Neural cell (in vitro differentiated cells): ENCODE results near the gene SEPTIN8. TPM values are rescaled to one million over a fixed set of nuclear protein-coding genes. Genes with fewer than 3 reads are reported as not detected.

Experiments used
- H2AFZ ChIP-seq: fragments of 200-600, 300-800 bp; sonication (generic), shearing (Covaris generic); 2 replicates; pipeline ENCODE4 v1.6.0; 2014; ENCODE audit warnings: low read depth, mild to moderate bottlenecking, antibody characterized with exemption, low read length, moderate library complexity
- H3F3A ChIP-seq: fragments of 200-600 bp; shearing (Covaris generic); 2 replicates; pipeline ENCODE4 v1.6.1; 2016; ENCODE audit warnings: mild to moderate bottlenecking, moderate library complexity, mixed read lengths, antibody characterized with exemption, low read length; ENCODE audit not compliant: insufficient read depth, poor library complexity, severe bottlenecking
- H3K27ac ChIP-seq: fragments of 200-600, 300-800 bp; sonication (generic), shearing (Covaris generic); 2 replicates; pipeline ENCODE4 v1.5.1; 2014; ENCODE audit warnings: mild to moderate bottlenecking, low read length, moderate library complexity
- H3K27me3 ChIP-seq: fragments of 300-800, 200-600 bp; sonication (generic), shearing (Covaris generic); 2 replicates; pipeline ENCODE4 v1.6.0; 2014; ENCODE audit warnings: mild to moderate bottlenecking, low read depth, low read length, moderate library complexity; ENCODE audit not compliant: insufficient read depth
- H3K36me3 ChIP-seq: fragments of 300-800, 200-600 bp; sonication (generic), shearing (Covaris generic); 2 replicates; pipeline ENCODE4 v1.5.1; 2014; ENCODE audit warnings: mild to moderate bottlenecking, antibody characterized with exemption, low read length, moderate library complexity; ENCODE audit not compliant: insufficient read depth
- H3K4me2 ChIP-seq: fragments of 300-800, 200-600 bp; sonication (generic), shearing (Covaris generic); 2 replicates; pipeline ENCODE4 v1.6.0; 2014; ENCODE audit warnings: mild to moderate bottlenecking, low read length
- H3K4me3 ChIP-seq: fragments of 300-800, 200-600 bp; sonication (generic), shearing (Covaris generic); 2 replicates; pipeline ENCODE4 v1.5.1; 2014; ENCODE audit warnings: mild to moderate bottlenecking, low read length, moderate library complexity
- H3K79me2 ChIP-seq: fragments of 200-600 bp; shearing (Covaris generic); replicated peaks from 2 replicates; pipeline ENCODE4 v1.6.0; 2014; ENCODE audit warnings: mild to moderate bottlenecking, low read length, moderate library complexity; ENCODE audit not compliant: insufficient read depth
- H3K9ac ChIP-seq: fragments of 300-800, 200-600 bp; sonication (generic), shearing (Covaris generic); 2 replicates; pipeline ENCODE4 v1.6.1; 2016; ENCODE audit warnings: mild to moderate bottlenecking, low read length, mixed read lengths
- H3K9me2 ChIP-seq: fragments of 200-600 bp; shearing (Covaris generic); 2 replicates; pipeline ENCODE4 v1.6.1; 2016; ENCODE audit warnings: mild to moderate bottlenecking, low read length, mixed read lengths; ENCODE audit not compliant: insufficient read depth
- H3K9me3 ChIP-seq: fragments of 200-600, 300-800 bp; sonication (generic), shearing (Covaris generic); 2 replicates; pipeline ENCODE4 v1.6.1; 2016; ENCODE audit warnings: mild to moderate bottlenecking, mixed run types, low read length, moderate library complexity, mixed read lengths
- H4K20me1 ChIP-seq: fragments of 200-600 bp; shearing (Covaris generic); 2 replicates; pipeline ENCODE4 v1.6.1; 2016; ENCODE audit warnings: mild to moderate bottlenecking, mixed run types; ENCODE audit not compliant: insufficient read depth
- CTCF ChIP-seq: fragments of 450-650 bp; IDR thresholded peaks from 2 replicates; pipeline ENCODE4 v1.5.1; 2014; ENCODE audit warnings: antibody characterized with exemption, mild to moderate bottlenecking, moderate library complexity; ENCODE audit not compliant: poor library complexity, severe bottlenecking
- EP300 ChIP-seq: fragments of 450-650 bp; conservative IDR thresholded peaks from 2 replicates; pipeline ENCODE4 v1.6.1; 2014; ENCODE audit warnings: antibody characterized with exemption, mild to moderate bottlenecking, moderate library complexity; ENCODE audit not compliant: poor library complexity, severe bottlenecking
- EZH2 ChIP-seq: fragments of 200-600, 300-800 bp; shearing (Covaris generic), sonication (generic); IDR thresholded peaks from 2 replicates; pipeline ENCODE4 v1.6.1; 2014; ENCODE audit warnings: antibody characterized with exemption, low read length, borderline replicate concordance, mild to moderate bottlenecking; ENCODE audit not compliant: insufficient read depth, poor library complexity, severe bottlenecking
- MXI1 ChIP-seq: fragments of 450-650 bp; conservative IDR thresholded peaks from 2 replicates; pipeline ENCODE4 v1.6.1; 2014; ENCODE audit warnings: antibody characterized with exemption, mild to moderate bottlenecking; ENCODE audit not compliant: poor library complexity, severe bottlenecking
- POLR2AphosphoS5 ChIP-seq: IDR thresholded peaks from 2 replicates; pipeline ENCODE4 v1.6.1; 2012
- RAD21 ChIP-seq: fragments of 450-650 bp; conservative IDR thresholded peaks from 2 replicates; pipeline ENCODE4 v1.6.1; 2014; ENCODE audit warnings: antibody characterized with exemption, mild to moderate bottlenecking, moderate library complexity
- REST ChIP-seq: IDR thresholded peaks from 2 replicates; pipeline ENCODE4 v1.6.1; 2012; ENCODE audit warnings: borderline replicate concordance
- SMC3 ChIP-seq: fragments of 450-650 bp; conservative IDR thresholded peaks from 2 replicates; pipeline ENCODE4 v1.6.1; 2014; ENCODE audit warnings: antibody characterized with exemption, mild to moderate bottlenecking, moderate library complexity; ENCODE audit not compliant: poor library complexity
- TAF1 ChIP-seq: IDR thresholded peaks from 2 replicates; pipeline ENCODE4 v1.6.1; 2012; ENCODE audit warnings: low read depth
- polyA plus RNA-seq: library from polyadenylated mRNA; depleted of rRNA; stranded (reverse); fragments of >200 nt; gene quantifications from 2 replicates; pipeline ENCODE4 v1.2.3, GENCODE V29; 2014

Gene SEPTIN8
- polyA plus RNA-seq, 1 donor from 2014 or later: 37.7 TPM

DNA sequence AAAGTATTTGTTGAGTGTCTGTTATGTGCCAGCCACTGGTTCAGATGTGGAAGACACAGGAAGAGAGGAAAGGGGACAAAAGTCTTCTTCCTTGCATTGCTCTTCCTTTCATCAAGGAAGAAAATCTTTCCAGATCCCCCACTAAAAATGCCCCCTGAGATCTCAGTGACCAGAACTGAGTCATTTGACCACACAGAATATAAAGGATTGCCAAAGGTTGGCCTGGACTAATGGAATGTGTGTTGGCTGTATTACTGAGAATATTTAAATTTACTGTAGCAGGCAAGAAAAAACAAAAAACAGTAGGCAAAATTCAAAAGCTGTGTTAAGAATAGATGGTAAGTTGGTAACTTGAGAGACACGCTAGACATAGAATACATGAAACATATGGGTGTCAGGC lies 10.0 kb upstream of the SEPTIN8 start:
- H3K9me3 ChIP-seq: no peaks in the 10 kb centered on the region
- TF ChIP-seq TAF1 (no peak), SMC3 (no peak), CTCF (no peak), POLR2AphosphoS5 (no peak), RAD21 (no peak), EP300 (no peak), MXI1 (no peak), REST (no peak), EZH2 (no peak)
- H3K27me3 ChIP-seq: no peaks in the 10 kb centered on the region
- no peak overlapping the region for H3K4me2 ChIP-seq
- H4K20me1 ChIP-seq: no peaks in the 10 kb centered on the region
- no peak overlapping the region for H2AFZ ChIP-seq
- no peaks in the 10 kb centered on the region for H3K36me3 ChIP-seq
- H3K9ac ChIP-seq: no peak overlapping the region
- no peak overlapping the region for H3K27ac ChIP-seq
- no peaks in the 10 kb centered on the region for H3F3A ChIP-seq
- no peak overlapping the region for H3K4me3 ChIP-seq
- H3K79me2 ChIP-seq: no peaks in the 10 kb centered on the region
- H3K9me2 ChIP-seq: no peaks in the 10 kb centered on the region

- TF ChIP-seq REST (no peak), MXI1 (no peak), SMC3 (no peak), CTCF (no peak), POLR2AphosphoS5 (no peak), EP300 (no peak), EZH2 (no peak), TAF1 (no peak), RAD21 (no peak)
- H3K4me2 ChIP-seq: no peak overlapping the region
- H3K27me3 ChIP-seq: no peaks in the 10 kb centered on the region
- no peaks in the 10 kb centered on the region for H4K20me1 ChIP-seq
- H3K27ac ChIP-seq: no peak overlapping the region
- H3K36me3 ChIP-seq: no peaks in the 10 kb centered on the region
- H3K9ac ChIP-seq: no peak overlapping the region
- H2AFZ ChIP-seq: no peak overlapping the region
- H3K79me2 ChIP-seq: no peaks in the 10 kb centered on the region
- H3K9me3 ChIP-seq: no peaks in the 10 kb centered on the region
- H3F3A ChIP-seq: no peaks in the 10 kb centered on the region
- no peak overlapping the region for H3K4me3 ChIP-seq
- no peaks in the 10 kb centered on the region for H3K9me2 ChIP-seq
Observed at GRCh38 chr5:132785864-132786263, 8.8 kb upstream of the SEPTIN8 start.
